ENCODE measurements around the gene PRR7. TPM values are rescaled to one million over a fixed set of nuclear protein-coding genes. Genes with fewer than 3 reads are reported as not detected.

The PRR7 gene
- 1 to 10 TPM in 3 of 4 donors, under 1 TPM in 1; 0.86 to 3.7 (median 2.0) TPM for polyA plus RNA-seq
- long read RNA-seq, donor 1, partial matches to known transcripts: 0 of 1 reads
- long read RNA-seq, donor 1, other reads (novel, unspliced or antisense): 0 of 1 reads
- long read RNA-seq, donor 2: 0 reads
- long read RNA-seq, donor 3, partial matches to known transcripts: 0 of 1 reads
- long read RNA-seq, donor 3, other reads (novel, unspliced or antisense): 0 of 1 reads
- long read RNA-seq, donor 4: 0 reads
- long read RNA-seq, donor 5: 0 reads
- long read RNA-seq, donor 6: 0 reads
- long read RNA-seq, donor 7, partial matches to known transcripts: 0 of 1 reads
- long read RNA-seq, donor 7, other reads (novel, unspliced or antisense): 0 of 1 reads
- long read RNA-seq, donor 8, partial matches to known transcripts: 0 of 1 reads
- long read RNA-seq, donor 8, other reads (novel, unspliced or antisense): 0 of 1 reads
- long read RNA-seq, donor 9: 0 reads
- long read RNA-seq, donor 10, partial matches to known transcripts: 31 of 40 reads
- long read RNA-seq, donor 10, other reads (novel, unspliced or antisense): 8 of 40 reads

DNA sequence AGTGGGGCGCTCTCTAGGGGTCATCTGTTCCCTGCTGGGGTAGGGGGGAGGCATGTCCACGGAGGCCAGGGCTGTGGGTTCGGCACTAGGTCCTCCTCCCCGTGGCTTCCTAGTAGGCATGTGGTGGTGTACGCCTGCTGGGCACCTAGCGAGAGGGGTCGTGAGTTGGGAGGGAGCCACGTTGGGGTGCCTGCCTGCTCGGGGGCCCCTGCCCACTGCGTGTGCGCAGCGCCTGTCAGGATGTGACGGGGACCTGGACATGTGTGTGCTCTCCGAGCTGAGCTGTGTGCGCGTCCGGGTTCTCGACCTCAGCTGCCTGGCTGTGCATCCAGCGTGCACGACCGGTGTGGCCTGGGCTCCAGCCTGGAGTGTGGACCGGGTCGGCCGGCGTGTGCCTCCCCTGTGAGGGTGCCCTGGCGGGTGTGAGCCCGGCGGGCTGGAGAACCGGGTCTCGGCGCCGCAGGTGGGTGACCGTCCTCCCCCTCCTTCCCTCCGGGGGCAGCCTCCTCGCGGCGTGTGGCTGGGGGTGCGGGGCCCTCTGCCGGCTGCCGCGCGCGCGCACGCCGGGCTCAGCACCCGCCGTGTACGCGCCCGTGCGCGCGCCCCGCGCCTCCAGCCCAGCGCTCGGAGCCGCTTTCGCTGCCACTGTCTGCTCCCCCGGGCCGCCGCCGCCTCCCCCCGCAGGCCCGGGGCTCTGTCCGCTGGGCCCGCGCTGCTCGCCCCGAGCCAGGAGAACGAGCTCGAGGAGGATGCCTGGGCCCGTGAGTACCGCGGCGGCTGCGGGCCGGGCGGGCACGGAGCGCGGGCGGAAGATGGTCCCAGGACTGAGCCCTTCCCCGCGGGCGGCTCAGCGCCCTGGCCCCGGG is at the start of gene PRR7:
Gene PRR7, plus strand, starts transcription at position 615 of the 866 bp plus-strand sequence. CDS start 8,254 bp downstream, outside the sequence.
- no peak for FAIRE-seq
- H3K9me3 ChIP-seq (ENCODE audit: control insufficient read depth in 2 of 2, insufficient read depth in 1 of 2, low read depth in 1 of 2, low read length in 1 of 2): no peaks in the 10 kb centered on the region
- H3K36me3 ChIP-seq (ENCODE audit: control insufficient read depth in 3 of 3, insufficient read depth in 2 of 3, low read depth in 1 of 3, low read length in 3 of 3): peaks cover 0 to 22% (median 0%) of the 10 kb centered on the region in 3 donors
- peak; percentile 57 to 80 for DNase-seq
- 0 to 1% (median 1%) methylated on average over 42 to 89 of the region's 89 CpGs for WGBS, 3 donors
- H3K4me3 ChIP-seq (ENCODE audit: low read depth in 1 of 3, low read length in 3 of 3): peak within 1 kb of the TSS; percentile 44 to 73 (median 48)
- H3K27ac ChIP-seq (ENCODE audit: low read depth in 1 of 3, low read length in 2 of 3): peak within 1 kb of the TSS in 2 of 3 donors; percentile 24 to 25
- H3K4me1 ChIP-seq (ENCODE audit: control insufficient read depth in 3 of 3, insufficient read depth in 2 of 3, low read depth in 1 of 3, low read length in 2 of 3): peaks cover 0 to 14% (median 2%) of the 10 kb centered on the region in 3 donors
- H3K27me3 ChIP-seq (ENCODE audit: control insufficient read depth in 3 of 3, insufficient read depth in 3 of 3, low read length in 3 of 3): peaks cover 0 to 37% (median 0%) of the 10 kb centered on the region in 3 donors

GRCh38 chr5:177397875-177398390 is 48.7 kb upstream of the PRR7 start:
- Histone ChIP-seq H3K4me1 (ENCODE audit: control insufficient read depth in 3 of 3, insufficient read depth in 2 of 3, low read depth in 1 of 3, low read length in 2 of 3) (peaks cover 0 to 19% (median 0%) of the 10 kb centered on the region in 3 donors), H3K27me3 (ENCODE audit: control insufficient read depth in 3 of 3, insufficient read depth in 3 of 3, low read length in 3 of 3) (peaks cover 0 to 65% (median 0%) of the 10 kb centered on the region in 3 donors), H3K27ac (ENCODE audit: low read depth in 1 of 3, low read length in 2 of 3) (no peak overlapping the region), H3K9me3 (ENCODE audit: control insufficient read depth in 2 of 2, insufficient read depth in 1 of 2, low read depth in 1 of 2, low read length in 1 of 2) (no peaks in the 10 kb centered on the region), H3K4me3 (ENCODE audit: low read depth in 1 of 3, low read length in 3 of 3) (no peak overlapping the region), H3K36me3 (ENCODE audit: control insufficient read depth in 3 of 3, insufficient read depth in 2 of 3, low read depth in 1 of 3, low read length in 3 of 3) (no peaks in the 10 kb centered on the region)
- no peak for FAIRE-seq
- DNase-seq: no peak
- 84 to 88% (median 87%) methylated on average over 16 of the region's 16 CpGs for WGBS, 3 donors

GRCh38 chr5:177399997-177400868 is 46.4 kb upstream of the PRR7 start, which contains the start of gene PFN3:
Gene PFN3 (minus strand): TSS chr5:177400661. CDS start chr5:177400576, 85 bp downstream.
- 27 to 53% (median 37%) methylated on average over 87 to 92 of the region's 92 CpGs for WGBS, 3 donors
- H3K27ac ChIP-seq (ENCODE audit: low read depth in 1 of 3, low read length in 2 of 3): no peak within 1 kb of the TSS
- peaks cover 0 to 38% (median 2%) of the 10 kb centered on the region in 3 donors for H3K4me1 ChIP-seq (ENCODE audit: control insufficient read depth in 3 of 3, insufficient read depth in 2 of 3, low read depth in 1 of 3, low read length in 2 of 3)
- peaks cover 0 to 77% (median 0%) of the 10 kb centered on the region in 3 donors for H3K27me3 ChIP-seq (ENCODE audit: control insufficient read depth in 3 of 3, insufficient read depth in 3 of 3, low read length in 3 of 3)
- DNase-seq (peak; percentile 60 to 83), FAIRE-seq (no peak)
- no peak within 1 kb of the TSS for H3K4me3 ChIP-seq (ENCODE audit: low read depth in 1 of 3, low read length in 3 of 3)
- H3K9me3 ChIP-seq (ENCODE audit: control insufficient read depth in 2 of 2, insufficient read depth in 1 of 2, low read depth in 1 of 2, low read length in 1 of 2): no peaks in the 10 kb centered on the region
- H3K36me3 ChIP-seq (ENCODE audit: control insufficient read depth in 3 of 3, insufficient read depth in 2 of 3, low read depth in 1 of 3, low read length in 3 of 3): no peaks in the 10 kb centered on the region

DNA sequence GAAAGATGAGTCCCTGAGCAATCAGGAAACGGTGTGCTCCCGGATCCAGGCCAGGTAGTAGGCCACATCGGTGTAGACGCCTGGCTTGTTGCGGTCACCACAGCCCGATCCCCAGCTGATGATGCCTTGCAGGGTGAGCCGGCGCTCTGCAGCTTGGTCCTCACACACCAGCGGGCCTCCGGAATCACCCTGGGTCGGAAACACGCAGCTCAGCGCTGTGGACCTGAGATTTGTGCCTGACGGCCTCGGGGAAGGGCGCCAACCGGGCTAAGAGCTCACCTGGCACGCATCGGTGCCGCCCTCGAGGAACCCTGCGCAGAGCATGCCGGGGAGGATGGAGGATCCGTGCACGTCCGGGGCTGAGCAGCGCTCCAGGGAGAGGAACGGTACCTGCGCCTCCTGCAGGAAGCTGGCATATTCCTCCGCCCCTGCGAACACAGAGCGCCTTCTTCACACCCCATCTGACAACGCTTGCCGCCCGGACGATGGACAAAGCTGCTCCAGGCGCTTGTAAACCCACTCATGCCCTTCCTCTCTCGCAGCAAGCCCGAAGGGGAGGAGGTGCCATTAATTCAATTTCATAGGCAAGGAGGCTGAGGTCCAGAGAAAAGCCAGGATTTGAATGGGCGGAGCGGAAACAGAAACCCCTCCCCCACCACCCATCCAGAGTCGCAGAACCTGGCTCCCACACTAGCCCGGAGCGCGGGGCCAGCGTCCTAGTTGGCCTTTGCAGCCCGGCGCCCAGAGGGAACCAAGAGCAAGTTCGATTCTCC is 44.2 kb upstream of the PRR7 start:
- no peak for FAIRE-seq

DNA sequence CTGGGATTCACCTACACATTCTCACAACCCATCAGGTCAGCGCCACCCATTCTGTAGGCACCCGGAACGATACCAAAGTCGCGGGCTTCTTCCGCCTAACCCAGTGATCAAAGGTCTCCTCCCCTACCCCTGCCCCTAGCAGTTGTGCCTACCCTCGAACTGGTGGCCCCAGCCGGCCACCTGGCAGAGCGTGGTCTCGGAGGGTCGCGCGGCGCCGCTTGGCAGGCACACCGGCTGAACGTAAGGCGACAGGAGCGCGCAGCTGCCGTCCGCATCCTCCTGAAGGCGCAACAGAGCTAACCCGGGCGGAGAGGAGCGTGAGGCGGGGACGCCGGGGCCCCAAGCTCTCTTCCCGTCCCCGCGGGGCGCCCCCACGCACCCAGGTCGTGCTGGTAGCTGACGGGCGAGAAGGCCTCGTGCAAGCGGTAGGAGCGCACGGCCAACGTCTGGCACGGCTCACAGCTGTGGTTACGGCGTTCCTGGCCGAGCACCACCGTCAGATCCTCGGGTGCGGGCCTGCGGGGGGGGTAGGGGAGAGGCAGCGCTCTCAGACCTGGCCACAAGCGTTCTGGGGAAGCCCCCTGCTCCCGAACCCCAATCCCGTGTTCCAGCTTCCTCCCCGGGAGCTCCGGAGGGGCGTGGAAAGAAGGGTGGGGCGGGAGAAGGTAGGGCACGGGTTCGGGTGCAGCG is 43.4 kb upstream of the PRR7 start:
- DNase-seq: peak; percentile 46 to 51
- Histone ChIP-seq H3K36me3 (ENCODE audit: control insufficient read depth in 3 of 3, insufficient read depth in 2 of 3, low read depth in 1 of 3, low read length in 3 of 3) (no peaks in the 10 kb centered on the region), H3K4me1 (ENCODE audit: control insufficient read depth in 3 of 3, insufficient read depth in 2 of 3, low read depth in 1 of 3, low read length in 2 of 3) (peaks cover 0 to 38% (median 2%) of the 10 kb centered on the region in 3 donors), H3K27ac (ENCODE audit: low read depth in 1 of 3, low read length in 2 of 3) (peak overlapping the region in 2 of 3 donors; percentile 47 to 82), H3K4me3 (ENCODE audit: low read depth in 1 of 3, low read length in 3 of 3) (peak overlapping the region in 2 of 3 donors; percentile 43 to 73), H3K9me3 (ENCODE audit: control insufficient read depth in 2 of 2, insufficient read depth in 1 of 2, low read depth in 1 of 2, low read length in 1 of 2) (no peaks in the 10 kb centered on the region), H3K27me3 (ENCODE audit: control insufficient read depth in 3 of 3, insufficient read depth in 3 of 3, low read length in 3 of 3) (peaks cover 0 to 79% (median 0%) of the 10 kb centered on the region in 3 donors)
- 1 to 2% (median 1%) methylated on average over 53 to 61 of the region's 61 CpGs for WGBS, 3 donors
- FAIRE-seq: no peak

More for the DNA sequence above, 44.2 kb upstream of the PRR7 start:
- Histone ChIP-seq H3K4me3 (ENCODE audit: low read depth in 1 of 3, low read length in 3 of 3) (peak overlapping the region in 2 of 3 donors; percentile 43 to 73), H3K27ac (ENCODE audit: low read depth in 1 of 3, low read length in 2 of 3) (peak overlapping the region in 2 of 3 donors; percentile 47 to 82), H3K27me3 (ENCODE audit: control insufficient read depth in 3 of 3, insufficient read depth in 3 of 3, low read length in 3 of 3) (peaks cover 0 to 81% (median 0%) of the 10 kb centered on the region in 3 donors), H3K4me1 (ENCODE audit: control insufficient read depth in 3 of 3, insufficient read depth in 2 of 3, low read depth in 1 of 3, low read length in 2 of 3) (peaks cover 0 to 38% (median 2%) of the 10 kb centered on the region in 3 donors), H3K9me3 (ENCODE audit: control insufficient read depth in 2 of 2, insufficient read depth in 1 of 2, low read depth in 1 of 2, low read length in 1 of 2) (no peaks in the 10 kb centered on the region), H3K36me3 (ENCODE audit: control insufficient read depth in 3 of 3, insufficient read depth in 2 of 3, low read depth in 1 of 3, low read length in 3 of 3) (no peaks in the 10 kb centered on the region)
- 11 to 16% (median 14%) methylated on average over 49 of the region's 49 CpGs for WGBS, 3 donors
- peak; percentile 85 to 89 for DNase-seq

- Histone ChIP-seq H3K27me3 (ENCODE audit: control insufficient read depth in 3 of 3, insufficient read depth in 3 of 3, low read length in 3 of 3) (peaks cover 0 to 71% (median 0%) of the 10 kb centered on the region in 3 donors), H3K27ac (ENCODE audit: low read depth in 1 of 3, low read length in 2 of 3) (peak overlapping the region in 2 of 3 donors; percentile 47 to 82)
Measured at GRCh38 chr5:177403792-177404640, 42.6 kb upstream of the PRR7 start.

More at GRCh38 chr5:177403792-177404640, 42.6 kb upstream of the PRR7 start:
- H3K4me3 ChIP-seq (ENCODE audit: low read depth in 1 of 3, low read length in 3 of 3): peak overlapping the region; percentile 34 to 73 (median 43)
- no peaks in the 10 kb centered on the region for H3K9me3 ChIP-seq (ENCODE audit: control insufficient read depth in 2 of 2, insufficient read depth in 1 of 2, low read depth in 1 of 2, low read length in 1 of 2)
- H3K4me1 ChIP-seq (ENCODE audit: control insufficient read depth in 3 of 3, insufficient read depth in 2 of 3, low read depth in 1 of 3, low read length in 2 of 3): peaks cover 0 to 38% (median 2%) of the 10 kb centered on the region in 3 donors
- DNase-seq: peak; percentile 87 to 88
- H3K36me3 ChIP-seq (ENCODE audit: control insufficient read depth in 3 of 3, insufficient read depth in 2 of 3, low read depth in 1 of 3, low read length in 3 of 3): no peaks in the 10 kb centered on the region
- WGBS, 3 donors: 0% methylated on average over 57 to 93 of the region's 93 CpGs
- no peak for FAIRE-seq

All from small intestine (tissue), 16 donors.